Adipocyte (in vitro differentiated cells): ENCODE data around the gene PTPRG.

ENCODE experiments used
- DNase-seq: peaks from one replicate; pipeline ENCODE4 v3.0.0-alpha.2; 2015; ENCODE audit warnings: low read depth
- H3K27me3 ChIP-seq: replicated peaks from 2 replicates; pipeline ENCODE4 v1.7.0; 2013; ENCODE audit warnings: mild to moderate bottlenecking, low read length, moderate library complexity; ENCODE audit not compliant: control insufficient read depth, insufficient read depth
- H3K36me3 ChIP-seq: 2 replicates; pipeline ENCODE4 v1.7.0; 2013; ENCODE audit warnings: low read length, mild to moderate bottlenecking, moderate library complexity; ENCODE audit not compliant: control insufficient read depth, insufficient read depth, severe bottlenecking
- H3K4me1 ChIP-seq: 2 replicates; pipeline ENCODE4 v1.7.0; 2013; ENCODE audit warnings: mild to moderate bottlenecking, low read length, moderate library complexity; ENCODE audit not compliant: control insufficient read depth, insufficient read depth
- H3K4me3 ChIP-seq: 2 replicates; pipeline ENCODE4 v1.7.0; 2013; ENCODE audit warnings: mild to moderate bottlenecking, low read length, moderate library complexity
- H3K9ac ChIP-seq: 2 replicates; pipeline ENCODE4 v1.7.0; 2013; ENCODE audit warnings: mild to moderate bottlenecking, low read length, moderate library complexity
- H3K9me3 ChIP-seq: 2 replicates; pipeline ENCODE4 v1.7.0; 2013; ENCODE audit warnings: mild to moderate bottlenecking, low read length, moderate library complexity; ENCODE audit not compliant: control insufficient read depth

The PTPRG gene

DNA sequence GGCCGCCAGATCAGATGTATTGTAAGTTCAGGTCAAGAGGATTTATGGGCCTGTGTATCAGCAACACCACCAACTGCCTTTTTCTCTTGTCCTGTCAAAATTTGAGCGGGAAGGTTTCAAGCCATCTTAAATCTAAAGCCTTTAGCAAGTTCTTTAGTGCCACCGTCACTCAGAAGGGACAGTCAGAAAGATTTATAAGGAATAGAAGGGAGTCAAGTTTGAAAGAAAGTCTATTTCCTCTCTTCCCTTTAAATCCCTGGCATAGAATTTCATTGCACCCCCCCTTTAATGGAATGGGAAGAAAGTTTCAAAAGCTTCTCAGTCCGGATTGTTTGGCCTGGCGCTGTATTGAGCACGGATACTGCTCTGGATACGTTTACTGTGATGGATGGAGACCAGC is 452.6 kb downstream of the PTPRG start:
- DNase-seq: no peak
- H3K27me3 ChIP-seq: no peaks in the 10 kb centered on the region
- no peaks in the 10 kb centered on the region for H3K9me3 ChIP-seq
- peaks cover 28% of the 10 kb centered on the region for H3K36me3 ChIP-seq
- no peak overlapping the region for H3K9ac ChIP-seq
- H3K4me1 ChIP-seq: no peaks in the 10 kb centered on the region
- H3K4me3 ChIP-seq: no peak overlapping the region

DNA sequence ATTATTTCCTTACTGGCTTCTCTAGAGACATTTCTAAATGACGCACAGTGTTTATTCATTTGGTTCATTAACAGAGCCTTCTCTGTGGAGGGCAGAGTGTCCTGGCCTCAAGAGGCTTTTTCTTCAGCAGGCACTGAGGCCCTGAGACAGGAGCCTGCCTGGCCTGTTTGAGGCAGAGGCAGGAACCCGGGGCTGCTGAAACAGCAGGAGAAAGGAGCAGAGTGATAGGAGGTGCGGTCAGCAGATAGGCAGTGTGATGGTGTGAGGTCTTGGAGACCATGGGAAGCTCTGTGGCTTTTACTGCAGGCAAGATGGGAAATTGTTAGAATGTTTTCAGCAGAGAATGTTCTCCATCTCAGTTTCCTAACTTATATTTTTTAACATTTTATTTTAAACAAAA is 453.7 kb downstream of the PTPRG start:
- H3K27me3 ChIP-seq: no peaks in the 10 kb centered on the region
- peaks cover 21% of the 10 kb centered on the region for H3K36me3 ChIP-seq
- no peak for DNase-seq

DNA sequence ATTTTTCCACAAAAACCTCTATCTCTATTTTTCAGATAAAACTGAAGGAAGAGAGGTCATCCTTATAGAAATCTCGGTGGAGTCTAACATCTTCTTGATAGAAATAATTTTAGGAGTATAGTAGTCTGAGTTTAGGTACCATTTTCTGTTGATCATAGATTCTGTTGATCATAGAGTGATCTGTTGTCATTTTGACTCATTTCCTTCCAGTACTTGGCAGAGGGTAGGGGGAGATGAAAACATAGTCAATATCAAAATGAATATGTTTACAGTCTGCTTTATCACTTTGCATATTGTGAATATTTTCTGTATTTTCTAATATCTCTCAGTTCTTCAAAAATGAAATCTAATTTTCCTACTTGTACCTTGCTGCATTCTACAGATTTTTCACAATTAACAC is 458.5 kb downstream of the PTPRG start:
- H3K27me3 ChIP-seq: no peaks in the 10 kb centered on the region
- no peak for DNase-seq
- peaks cover 4% of the 10 kb centered on the region for H3K4me1 ChIP-seq
- H3K4me3 ChIP-seq: no peak overlapping the region
- H3K9me3 ChIP-seq: no peaks in the 10 kb centered on the region
- no peak overlapping the region for H3K9ac ChIP-seq
- peaks cover 19% of the 10 kb centered on the region for H3K36me3 ChIP-seq

More for the DNA sequence above, 453.7 kb downstream of the PTPRG start:
- Histone ChIP-seq H3K9me3 (no peaks in the 10 kb centered on the region), H3K4me1 (peaks cover 3% of the 10 kb centered on the region), H3K9ac (no peak overlapping the region), H3K4me3 (no peak overlapping the region)

DNA sequence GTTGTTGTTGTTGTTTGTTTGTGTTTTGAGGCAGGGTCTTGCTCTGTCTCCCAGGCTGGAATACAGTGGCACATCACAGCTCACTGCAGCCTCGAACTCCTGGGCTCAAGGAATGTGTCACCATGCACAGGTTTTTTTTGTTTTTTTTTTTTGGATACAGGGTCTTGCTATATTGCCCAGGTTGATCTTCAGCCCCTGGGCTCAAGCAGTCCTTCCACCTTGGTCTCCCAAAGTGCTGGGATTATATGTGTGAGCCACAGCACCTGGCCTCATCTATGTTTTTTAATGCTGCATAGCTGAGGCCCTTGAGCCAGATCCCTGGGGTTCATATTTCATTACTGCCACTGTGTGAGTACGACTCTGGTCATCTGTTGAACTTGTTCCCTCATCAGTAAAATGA is 459.3 kb downstream of the PTPRG start:
- no peaks in the 10 kb centered on the region for H3K9me3 ChIP-seq
- no peak for DNase-seq
- H3K27me3 ChIP-seq: no peaks in the 10 kb centered on the region
- H3K36me3 ChIP-seq: peaks cover 19% of the 10 kb centered on the region
- H3K4me3 ChIP-seq: no peak overlapping the region
- H3K9ac ChIP-seq: no peak overlapping the region
- H3K4me1 ChIP-seq: peaks cover 4% of the 10 kb centered on the region

DNA sequence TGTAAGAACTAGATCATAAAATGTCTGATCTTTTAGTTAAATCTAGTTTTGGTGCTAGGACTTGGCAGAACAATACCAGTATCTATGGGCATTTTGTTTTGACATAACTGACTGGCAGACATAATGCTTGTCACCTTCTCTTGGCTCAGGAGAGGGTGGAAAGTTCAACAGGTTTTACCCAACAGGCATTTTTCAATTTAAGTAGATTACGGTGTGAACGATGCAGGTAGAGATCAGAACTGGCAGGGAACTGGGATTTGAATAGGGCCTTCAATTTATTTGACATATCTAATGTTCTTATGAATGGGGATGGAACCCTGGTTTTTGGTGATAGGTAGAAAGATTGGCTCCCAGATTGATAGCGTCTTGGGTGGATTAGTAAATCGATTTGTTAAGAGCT is 460.9 kb downstream of the PTPRG start:
- H3K4me1 ChIP-seq: peaks cover 4% of the 10 kb centered on the region
- no peak overlapping the region for H3K4me3 ChIP-seq
- H3K9ac ChIP-seq: no peak overlapping the region
- peaks cover 19% of the 10 kb centered on the region for H3K36me3 ChIP-seq
- DNase-seq: no peak
- H3K9me3 ChIP-seq: no peaks in the 10 kb centered on the region
- H3K27me3 ChIP-seq: no peaks in the 10 kb centered on the region

DNA sequence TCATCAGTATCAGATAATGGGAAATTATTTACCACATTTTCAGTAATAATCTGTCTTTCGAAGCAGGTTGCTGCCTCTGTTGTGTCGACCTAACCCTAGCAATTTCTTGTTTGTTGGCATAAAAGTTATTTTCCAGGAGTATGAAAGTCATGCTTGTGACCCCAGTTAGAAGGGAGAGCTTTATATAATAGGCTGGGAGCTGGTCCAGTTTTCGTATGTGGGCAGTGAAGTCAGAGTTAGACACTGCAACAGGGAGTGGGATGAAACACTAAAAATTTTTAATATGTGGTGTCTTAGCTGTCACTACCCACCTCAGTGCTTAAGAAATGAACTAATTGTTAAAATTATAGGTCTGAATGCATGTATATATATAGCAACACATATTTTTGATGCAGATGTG is 463.5 kb downstream of the PTPRG start:
- Histone ChIP-seq H3K36me3 (peaks cover 3% of the 10 kb centered on the region), H3K9me3 (no peaks in the 10 kb centered on the region), H3K27me3 (no peaks in the 10 kb centered on the region), H3K9ac (no peak overlapping the region), H3K4me3 (no peak overlapping the region), H3K4me1 (peaks cover 3% of the 10 kb centered on the region)
- DNase-seq: no peak

DNA sequence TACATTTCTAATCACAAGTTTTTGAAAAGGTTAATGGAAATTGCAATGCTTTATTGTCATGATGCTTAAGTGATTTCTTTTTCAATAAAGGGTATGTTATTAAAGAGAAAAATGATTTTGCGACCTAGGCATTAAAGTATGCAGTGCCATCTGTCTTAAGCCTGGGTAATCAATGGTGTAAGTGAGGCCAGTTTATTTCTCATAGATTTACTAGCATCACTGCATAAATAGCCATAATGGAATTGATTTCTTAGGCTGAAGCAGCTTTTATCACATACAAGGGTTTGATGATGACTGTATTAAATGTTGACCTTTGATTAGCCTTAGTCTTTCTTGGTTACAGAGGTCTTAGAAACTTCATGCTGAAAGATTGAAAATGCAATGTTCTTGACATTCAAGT is 464.5 kb downstream of the PTPRG start:
- DNase-seq: no peak
- H3K9ac ChIP-seq: no peak overlapping the region
- H3K36me3 ChIP-seq: peaks cover 3% of the 10 kb centered on the region
- no peaks in the 10 kb centered on the region for H3K9me3 ChIP-seq
- no peaks in the 10 kb centered on the region for H3K27me3 ChIP-seq
- no peaks in the 10 kb centered on the region for H3K4me1 ChIP-seq
- no peak overlapping the region for H3K4me3 ChIP-seq

DNA sequence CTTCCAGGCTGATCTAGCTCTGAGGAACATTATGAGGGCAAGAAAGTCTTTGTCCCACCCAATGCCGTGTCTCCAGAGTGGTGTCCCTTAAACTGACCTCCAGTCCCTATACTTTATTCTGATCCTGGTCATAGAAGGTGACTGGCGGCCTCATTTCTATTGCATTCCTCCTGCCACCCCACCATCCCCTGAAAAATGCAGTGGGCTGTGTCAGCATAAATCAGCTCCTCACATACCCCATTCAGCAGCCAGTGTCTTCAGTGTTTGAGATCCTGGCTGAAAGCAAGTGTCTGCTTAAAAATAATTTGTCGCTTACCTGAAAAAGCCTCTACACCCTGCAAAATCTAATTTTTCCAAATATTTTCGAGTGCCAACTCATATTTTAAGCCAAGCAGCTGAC is 465.9 kb downstream of the PTPRG start:
- Histone ChIP-seq H3K27me3 (no peaks in the 10 kb centered on the region), H3K9me3 (no peaks in the 10 kb centered on the region), H3K4me1 (no peaks in the 10 kb centered on the region), H3K36me3 (peaks cover 3% of the 10 kb centered on the region), H3K4me3 (no peak overlapping the region), H3K9ac (no peak overlapping the region)
- DNase-seq: no peak

DNA sequence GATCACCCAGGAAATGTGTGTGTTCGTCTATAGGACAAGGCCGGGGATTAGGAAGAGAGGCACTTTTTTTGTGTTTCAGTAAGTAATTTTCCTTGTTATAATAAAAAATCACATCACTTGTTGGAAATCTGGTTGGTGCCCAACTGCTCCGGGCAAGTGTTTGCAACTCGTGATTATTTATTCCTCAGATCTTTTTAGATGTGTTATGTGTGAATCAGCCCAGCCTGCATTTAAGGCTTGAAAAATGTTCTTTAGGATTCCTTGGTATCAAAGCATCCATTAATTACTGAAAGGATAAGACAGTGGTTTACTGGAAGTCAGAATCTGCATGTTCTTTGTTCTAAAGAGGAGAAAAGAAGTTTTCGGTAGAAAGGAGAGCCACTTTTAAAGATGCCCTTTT is 466.4 kb downstream of the PTPRG start:
- Histone ChIP-seq H3K9ac (no peak overlapping the region), H3K4me3 (no peak overlapping the region), H3K27me3 (no peaks in the 10 kb centered on the region), H3K9me3 (no peaks in the 10 kb centered on the region), H3K4me1 (no peaks in the 10 kb centered on the region), H3K36me3 (peaks cover 3% of the 10 kb centered on the region)
- no peak for DNase-seq

DNA sequence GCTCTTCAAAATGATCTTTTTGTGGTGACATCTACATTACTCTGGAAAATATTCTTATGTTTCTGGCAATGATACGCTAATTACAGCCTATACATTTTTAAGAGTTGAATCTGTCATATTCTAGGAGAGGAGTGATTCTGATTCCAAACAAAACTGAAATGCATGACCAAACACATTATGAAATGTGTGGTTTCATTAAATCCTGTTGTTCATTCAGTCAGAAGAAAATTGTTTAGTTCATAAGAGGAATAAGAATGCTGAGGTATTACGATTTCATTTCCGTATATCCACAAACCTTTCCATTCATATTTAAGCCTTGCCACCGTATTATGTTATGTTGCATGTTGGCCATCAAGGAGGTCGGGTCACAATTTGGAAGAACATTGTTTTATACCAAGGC is 466.9 kb downstream of the PTPRG start:
- no peak for DNase-seq
- no peaks in the 10 kb centered on the region for H3K4me1 ChIP-seq
- no peak overlapping the region for H3K9ac ChIP-seq
- H3K27me3 ChIP-seq: no peaks in the 10 kb centered on the region
- no peak overlapping the region for H3K4me3 ChIP-seq
- H3K9me3 ChIP-seq: no peaks in the 10 kb centered on the region
- peaks cover 3% of the 10 kb centered on the region for H3K36me3 ChIP-seq

DNA sequence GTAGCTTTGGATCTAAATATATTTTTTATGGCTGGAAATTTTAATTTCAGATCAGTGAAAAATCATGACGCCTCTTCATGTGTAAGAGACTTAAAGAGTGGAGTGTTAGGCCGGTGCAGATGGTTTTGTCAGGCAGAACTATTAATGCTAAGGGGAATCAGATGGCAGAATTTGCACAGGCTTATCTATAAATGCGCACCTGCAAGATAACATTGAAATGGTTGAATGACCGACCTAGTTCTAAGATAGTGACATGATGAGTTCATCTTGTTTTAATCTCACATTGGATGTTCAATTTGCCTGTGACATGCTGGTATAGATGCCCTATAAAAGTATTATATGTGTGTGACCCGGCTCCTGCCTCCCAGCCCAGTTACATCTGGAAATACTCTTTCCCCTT is 471.4 kb downstream of the PTPRG start:
- Histone ChIP-seq H3K36me3 (no peaks in the 10 kb centered on the region), H3K9ac (no peak overlapping the region), H3K4me3 (no peak overlapping the region), H3K27me3 (no peaks in the 10 kb centered on the region), H3K9me3 (no peaks in the 10 kb centered on the region), H3K4me1 (no peaks in the 10 kb centered on the region)
- DNase-seq: no peak

DNA sequence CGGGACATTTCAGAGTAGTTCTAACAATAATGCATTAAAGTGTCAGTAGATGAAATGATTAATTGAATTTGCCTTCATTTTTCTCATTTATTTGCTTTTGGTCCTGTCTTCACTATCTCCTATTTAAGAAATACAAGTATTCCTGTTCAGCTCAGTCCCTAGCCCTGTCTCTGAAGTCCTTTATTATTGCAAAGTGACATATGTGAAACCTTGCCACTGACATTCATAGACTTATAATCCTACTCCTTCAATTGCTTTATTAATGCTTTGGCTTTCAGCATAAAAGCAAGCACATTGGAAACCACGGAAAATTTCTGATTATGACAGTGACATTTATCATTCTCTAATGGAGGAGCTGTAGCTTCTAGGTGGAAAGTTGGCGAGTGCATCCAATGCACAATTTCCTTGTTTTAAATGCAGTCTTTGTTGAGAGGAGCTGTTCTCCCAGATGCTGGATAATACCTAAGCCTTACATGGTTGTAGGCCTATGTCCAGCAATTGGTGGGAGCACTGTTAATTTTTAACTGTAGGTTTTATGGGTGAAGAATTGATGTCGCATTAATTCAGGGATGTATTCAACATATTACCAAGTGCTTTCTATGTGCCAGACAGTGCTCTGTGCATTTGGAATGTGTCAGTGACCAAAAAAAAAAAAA is 474.2 kb downstream of the PTPRG start:
- no peak for DNase-seq
- no peaks in the 10 kb centered on the region for H3K9me3 ChIP-seq
- H3K4me3 ChIP-seq: no peak overlapping the region
- H3K9ac ChIP-seq: no peak overlapping the region
- no peaks in the 10 kb centered on the region for H3K36me3 ChIP-seq
- peaks cover 8% of the 10 kb centered on the region for H3K4me1 ChIP-seq
- H3K27me3 ChIP-seq: no peaks in the 10 kb centered on the region
